Measurements from ENCODE around the gene CFAP221. TPM values are rescaled to one million over a fixed set of nuclear protein-coding genes. Genes with fewer than 3 reads are reported as not detected.

Gene CFAP221
- total RNA-seq, 3 donors from 2014 or later = 0.51 TPM; not detected in 2

- ATAC-seq = no peak
- Histone ChIP-seq H3K36me3 (ENCODE audit: low read depth) (no peaks in the 10 kb centered on the region), H3K9me3 (no peaks in the 10 kb centered on the region), H3K4me3 (no peak overlapping the region), H3K4me1 (ENCODE audit: low read depth) (no peaks in the 10 kb centered on the region)
- no peak for DNase-seq
- no peak for TF ChIP-seq CTCF (IDR thresholded peaks at IDR 0.05)
- intact Hi-C loops (cut with DNase I, micrococcal nuclease) = no loop called here
These were observed 9.6 kb downstream of the CFAP221 start for GRCh38 chr2:119553687-119554344.

GRCh38 chr2:119565481-119565880 is 21.2 kb downstream of the CFAP221 start:
- Histone ChIP-seq H3K4me1 (ENCODE audit: low read depth) (no peaks in the 10 kb centered on the region), H3K36me3 (ENCODE audit: low read depth) (no peaks in the 10 kb centered on the region), H3K4me3 (no peak overlapping the region), H3K9me3 (no peaks in the 10 kb centered on the region)
- intact Hi-C loops (cut with DNase I, micrococcal nuclease) = no loop called here
- TF ChIP-seq CTCF (IDR thresholded peaks at IDR 0.05) = no peak
- DNase-seq (no peak), ATAC-seq (no peak)

GRCh38 chr2:119567292-119567691 is 23.0 kb downstream of the CFAP221 start:
- DNase-seq = no peak
- no peak for ATAC-seq
- H3K9me3 ChIP-seq = no peaks in the 10 kb centered on the region
- intact Hi-C loops (cut with DNase I, micrococcal nuclease) = no loop called here
- no peaks in the 10 kb centered on the region for H3K4me1 ChIP-seq (ENCODE audit: low read depth)
- H3K36me3 ChIP-seq (ENCODE audit: low read depth) = no peaks in the 10 kb centered on the region
- no peak for TF ChIP-seq CTCF (IDR thresholded peaks at IDR 0.05)
- no peak overlapping the region for H3K4me3 ChIP-seq

DNA sequence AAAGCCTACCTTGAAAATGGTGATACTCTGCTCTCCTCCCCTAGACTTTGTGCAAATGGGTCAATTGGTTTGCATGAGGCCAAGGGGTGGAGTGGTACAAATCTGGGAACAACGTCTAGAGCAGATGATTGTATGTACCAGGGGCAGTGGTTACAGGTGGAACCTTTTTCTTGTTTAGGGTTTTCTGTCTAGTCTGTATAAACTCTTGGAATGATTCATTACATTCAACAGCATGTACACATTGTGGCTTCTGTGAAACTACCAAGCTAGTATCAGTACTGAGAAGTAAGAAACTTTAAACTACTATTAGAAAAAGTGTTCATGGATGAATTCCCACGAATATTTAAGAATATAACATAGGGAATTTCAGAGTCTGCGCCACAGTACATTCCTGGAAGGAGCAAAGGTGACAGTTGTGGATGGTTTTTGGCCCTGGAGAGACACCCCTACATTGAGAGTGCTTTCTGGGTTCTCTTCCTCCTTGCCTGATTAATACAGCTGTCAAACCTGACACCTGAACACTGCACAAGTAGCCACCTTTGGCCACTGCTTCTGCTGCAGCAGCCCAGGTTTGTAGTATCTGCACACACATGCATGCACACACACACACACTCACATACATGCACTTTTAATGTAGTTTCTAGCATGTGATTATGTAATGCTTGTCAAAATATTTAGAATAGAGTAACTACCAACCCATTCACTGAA is 30.0 kb downstream of the CFAP221 start:
- ATAC-seq (no peak), DNase-seq (no peak)
- no peak for TF ChIP-seq CTCF (IDR thresholded peaks at IDR 0.05)
- H3K9me3 ChIP-seq = no peaks in the 10 kb centered on the region
- no peaks in the 10 kb centered on the region for H3K36me3 ChIP-seq (ENCODE audit: low read depth)
- H3K4me1 ChIP-seq (ENCODE audit: low read depth) = no peaks in the 10 kb centered on the region
- intact Hi-C loops (cut with DNase I, micrococcal nuclease) = no loop called here
- H3K4me3 ChIP-seq = no peak overlapping the region

DNA sequence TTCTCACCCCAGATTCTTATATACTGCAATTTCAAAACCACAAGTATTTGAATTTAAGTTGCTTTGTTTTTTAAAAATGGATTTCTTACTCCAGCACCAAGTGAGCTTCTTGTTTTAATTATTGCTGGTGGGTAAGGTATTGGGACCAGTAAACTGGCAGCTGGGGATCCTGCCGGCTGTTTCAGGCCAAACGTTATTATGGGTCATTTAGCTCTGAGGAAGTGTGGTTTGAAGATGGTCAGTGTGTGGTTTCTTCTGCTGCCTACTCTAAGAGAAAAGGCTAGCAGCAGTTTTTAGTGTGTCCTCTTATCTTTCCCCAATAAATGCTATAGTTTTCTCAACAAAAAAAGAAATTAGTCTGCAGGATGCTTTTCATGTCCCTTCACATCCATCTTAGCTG is 30.6 kb downstream of the CFAP221 start:
- Histone ChIP-seq H3K4me1 (ENCODE audit: low read depth) (no peaks in the 10 kb centered on the region), H3K4me3 (no peak overlapping the region), H3K36me3 (ENCODE audit: low read depth) (no peaks in the 10 kb centered on the region), H3K9me3 (no peaks in the 10 kb centered on the region)
- no peak for TF ChIP-seq CTCF (IDR thresholded peaks at IDR 0.05)
- intact Hi-C loops (cut with DNase I, micrococcal nuclease) = no loop called here
- ATAC-seq (no peak), DNase-seq (no peak)
